Liver (tissue), 9 donors: ENCODE data around the gene GFOD2. TPM values are rescaled to one million over a fixed set of nuclear protein-coding genes. Genes with fewer than 3 reads are reported as not detected.

Experiments used
- DNase-seq: peaks from one replicate; pipeline ENCODE4 v3.0.0-alpha.2; 2017; ENCODE audit warnings: low spot score
- H3K27ac ChIP-seq, 2 donors: one replicate each; pipeline ENCODE4 v1.7.0; 2013; ENCODE audit warnings: inconsistent platforms in 2 of 2, low read length in 2 of 2, control low read depth in 1 of 2, low read depth in 1 of 2, mild to moderate bottlenecking in 1 of 2
- H3K27me3 ChIP-seq, 4 donors: one replicate each; pipeline versions ENCODE4 v1.6.1 to v1.7.0; 2013; ENCODE audit warnings: low read length in 3 of 4, inconsistent platforms in 1 of 4, mild to moderate bottlenecking in 1 of 4, moderate library complexity in 1 of 4; ENCODE audit not compliant: control insufficient read depth in 4 of 4, insufficient read depth in 4 of 4
- H3K36me3 ChIP-seq, 4 donors: one replicate each; pipeline versions ENCODE4 v1.6.1 to v1.7.0; 2013; ENCODE audit warnings: low read length in 3 of 4, mild to moderate bottlenecking in 3 of 4, low read depth in 1 of 4, moderate library complexity in 1 of 4; ENCODE audit not compliant: control insufficient read depth in 4 of 4, insufficient read depth in 3 of 4
- H3K4me1 ChIP-seq, 4 donors: one replicate each; pipeline versions ENCODE4 v1.6.1 to v1.7.0; 2013; ENCODE audit warnings: low read length in 3 of 4, mild to moderate bottlenecking in 3 of 4, moderate library complexity in 1 of 4; ENCODE audit not compliant: control insufficient read depth in 4 of 4, insufficient read depth in 4 of 4
- H3K4me3 ChIP-seq, 3 donors: one replicate each; pipeline versions ENCODE4 v1.6.1 to v1.7.0; 2013; ENCODE audit warnings: low read length in 3 of 3, control low read depth in 1 of 3, low read depth in 1 of 3, mild to moderate bottlenecking in 1 of 3
- H3K9ac ChIP-seq, 2 donors: one replicate each; pipeline ENCODE4 v1.7.0; 2013; ENCODE audit warnings: low read length in 2 of 2, mild to moderate bottlenecking in 2 of 2, moderate library complexity in 2 of 2, control low read depth in 1 of 2, low read depth in 1 of 2
- H3K9me3 ChIP-seq, 4 donors: one replicate each; pipeline versions ENCODE4 v1.6.1 to v1.7.0; 2013; ENCODE audit warnings: low read length in 3 of 4; ENCODE audit not compliant: control insufficient read depth in 4 of 4
- EGR1 ChIP-seq, 2 donors: IDR thresholded peaks; 2 replicates each; pipeline ENCODE4 v1.6.1; 2016 to 2018; ENCODE audit warnings: antibody characterized with exemption in 2 of 2, low read depth in 2 of 2
- FOXA1 ChIP-seq: IDR thresholded peaks from 2 replicates; pipeline ENCODE4 v1.6.1; 2016; ENCODE audit warnings: antibody characterized with exemption
- GABPA ChIP-seq, 2 donors: IDR thresholded peaks in 1 of 2; conservative IDR thresholded peaks in 1 of 2; 2 replicates each; pipeline ENCODE4 v1.6.1; 2016; ENCODE audit warnings: antibody characterized with exemption in 2 of 2, mild to moderate bottlenecking in 1 of 2, moderate library complexity in 1 of 2
- HNF4A ChIP-seq, 2 donors: conservative IDR thresholded peaks; 2 replicates each; pipeline ENCODE4 v1.6.1; 2016; ENCODE audit warnings: antibody characterized with exemption in 2 of 2, mild to moderate bottlenecking in 2 of 2
- HNF4G ChIP-seq: IDR thresholded peaks from 2 replicates; pipeline ENCODE4 v1.6.1; 2016; ENCODE audit warnings: antibody characterized with exemption
- JUND ChIP-seq, 2 donors: IDR thresholded peaks; 2 replicates each; pipeline ENCODE4 v1.6.1; 2016; ENCODE audit warnings: antibody characterized with exemption in 2 of 2
- NR2F2 ChIP-seq: IDR thresholded peaks from 2 replicates; pipeline ENCODE4 v1.6.1; 2016; ENCODE audit warnings: antibody characterized with exemption
- RAD21 ChIP-seq, 2 donors: IDR thresholded peaks; 2 replicates each; pipeline ENCODE4 v1.6.1; 2016; ENCODE audit warnings: antibody characterized with exemption in 2 of 2, mild to moderate bottlenecking in 2 of 2
- RXRA ChIP-seq, 2 donors: IDR thresholded peaks; 2 replicates each; pipeline ENCODE4 v1.6.1; 2017 to 2018; ENCODE audit warnings: antibody characterized with exemption in 2 of 2, mild to moderate bottlenecking in 1 of 2
- SP1 ChIP-seq: IDR thresholded peaks from 2 replicates; pipeline ENCODE4 v1.6.1; 2018; ENCODE audit warnings: antibody characterized with exemption, mild to moderate bottlenecking
- TAF1 ChIP-seq: conservative IDR thresholded peaks from 2 replicates; pipeline ENCODE4 v1.6.1; 2016; ENCODE audit warnings: antibody characterized with exemption, mild to moderate bottlenecking
- YY1 ChIP-seq: IDR thresholded peaks from 2 replicates; pipeline ENCODE4 v1.6.1; 2016; ENCODE audit warnings: antibody characterized with exemption, mild to moderate bottlenecking
- WGBS: extraction: QIAGEN DNeasy Blood & Tissue Kit; methylation state at CpG from one replicate; pipeline ENCODE4 v1.1.7; 2013; 5-methylcytosine and 5-hydroxymethylcytosine counted together
- polyA plus RNA-seq, 2 donors: library from polyadenylated mRNA; stranded (reverse) in 1 of 2; unstranded in 1 of 2; fragments of 200-250 nt in 1 of 2; fragments of >200 nt in 1 of 2; fragmentation: Nextera tagmentation in 1 of 2; extraction: Ambion mirVana in 1 of 2; gene quantifications; one replicate each; pipeline versions ENCODE4 v1.2.1 to v1.2.3, GENCODE V29; 2013 to 2015
- total RNA-seq, 2 donors: library from RNA; depleted of rRNA; stranded (reverse); fragments of >200 nt; gene quantifications; one replicate each; pipeline ENCODE4 v1.2.3, GENCODE V29; 2014
- TF ChIP-seq, protein P1 (sequence below): IDR thresholded peaks from 2 replicates; pipeline ENCODE4 v1.6.1; 2016; ENCODE audit warnings: antibody characterized with exemption, mild to moderate bottlenecking
- TF ChIP-seq, protein P2 (sequence below): IDR thresholded peaks from 2 replicates; pipeline ENCODE4 v1.6.1; 2016; ENCODE audit warnings: antibody characterized with exemption
- TF ChIP-seq, protein P3 (sequence below): fragments of 150-350 bp; IDR thresholded peaks from 2 replicates; pipeline ENCODE4 v1.5.1; 2017; ENCODE audit warnings: improper control_type of control experiment, low read depth, low read length; ENCODE audit not compliant: missing input control
- TF ChIP-seq, protein P4 (sequence below): IDR thresholded peaks from 2 replicates; pipeline ENCODE4 v1.6.1; 2016; ENCODE audit warnings: antibody characterized with exemption
- TF ChIP-seq, protein P5 (sequence below): IDR thresholded peaks from 2 replicates; pipeline ENCODE4 v1.6.1; 2016; ENCODE audit warnings: antibody characterized with exemption
- donor health status: healthy.
- donor health status: healthy.
- donor health status: healthy.
- donor health status: healthy.
- donor health status: healthy.

Gene GFOD2
- total and polyA plus RNA-seq, 4 donors = 12.7 to 48.8 (median 28.9) TPM

DNA sequence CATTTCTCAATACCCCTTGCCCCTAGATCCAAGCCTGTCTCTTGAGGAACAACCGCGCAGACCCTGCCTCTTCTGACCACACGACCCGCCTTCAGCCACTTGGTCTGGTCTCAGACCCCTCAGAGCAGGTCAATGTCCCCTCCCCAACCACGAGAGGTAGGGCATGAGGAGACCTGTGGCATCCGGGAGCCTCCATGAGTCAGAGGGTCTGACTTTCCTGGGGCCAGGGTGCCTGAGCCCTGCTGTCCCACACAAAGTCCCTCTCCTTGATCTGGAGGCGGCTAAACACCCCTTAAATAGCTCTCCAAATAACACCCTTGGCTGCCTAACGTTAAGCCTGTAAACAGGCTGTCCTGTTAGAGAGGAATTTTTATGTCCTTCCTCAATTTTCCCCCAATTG lies 69.1 kb downstream of the GFOD2 start:
- Histone ChIP-seq H3K9me3 (no peaks in the 10 kb centered on the region), H3K4me3 (no peak overlapping the region), H3K27ac (no peak overlapping the region), H3K36me3 (no peaks in the 10 kb centered on the region), H3K4me1 (peaks cover 3 to 20% (median 10%) of the 10 kb centered on the region in 4 donors), H3K9ac (no peak overlapping the region), H3K27me3 (no peaks in the 10 kb centered on the region)
- no peak for DNase-seq
- 68% methylated on average over 8 of the region's 8 CpGs for WGBS
- TF ChIP-seq FOXA1 = no peak
- TF ChIP-seq HNF4A (conservative IDR thresholded peaks at IDR 0.05) = no peak
- no peak for TF ChIP-seq YY1
- TF ChIP-seq, protein P1, sequence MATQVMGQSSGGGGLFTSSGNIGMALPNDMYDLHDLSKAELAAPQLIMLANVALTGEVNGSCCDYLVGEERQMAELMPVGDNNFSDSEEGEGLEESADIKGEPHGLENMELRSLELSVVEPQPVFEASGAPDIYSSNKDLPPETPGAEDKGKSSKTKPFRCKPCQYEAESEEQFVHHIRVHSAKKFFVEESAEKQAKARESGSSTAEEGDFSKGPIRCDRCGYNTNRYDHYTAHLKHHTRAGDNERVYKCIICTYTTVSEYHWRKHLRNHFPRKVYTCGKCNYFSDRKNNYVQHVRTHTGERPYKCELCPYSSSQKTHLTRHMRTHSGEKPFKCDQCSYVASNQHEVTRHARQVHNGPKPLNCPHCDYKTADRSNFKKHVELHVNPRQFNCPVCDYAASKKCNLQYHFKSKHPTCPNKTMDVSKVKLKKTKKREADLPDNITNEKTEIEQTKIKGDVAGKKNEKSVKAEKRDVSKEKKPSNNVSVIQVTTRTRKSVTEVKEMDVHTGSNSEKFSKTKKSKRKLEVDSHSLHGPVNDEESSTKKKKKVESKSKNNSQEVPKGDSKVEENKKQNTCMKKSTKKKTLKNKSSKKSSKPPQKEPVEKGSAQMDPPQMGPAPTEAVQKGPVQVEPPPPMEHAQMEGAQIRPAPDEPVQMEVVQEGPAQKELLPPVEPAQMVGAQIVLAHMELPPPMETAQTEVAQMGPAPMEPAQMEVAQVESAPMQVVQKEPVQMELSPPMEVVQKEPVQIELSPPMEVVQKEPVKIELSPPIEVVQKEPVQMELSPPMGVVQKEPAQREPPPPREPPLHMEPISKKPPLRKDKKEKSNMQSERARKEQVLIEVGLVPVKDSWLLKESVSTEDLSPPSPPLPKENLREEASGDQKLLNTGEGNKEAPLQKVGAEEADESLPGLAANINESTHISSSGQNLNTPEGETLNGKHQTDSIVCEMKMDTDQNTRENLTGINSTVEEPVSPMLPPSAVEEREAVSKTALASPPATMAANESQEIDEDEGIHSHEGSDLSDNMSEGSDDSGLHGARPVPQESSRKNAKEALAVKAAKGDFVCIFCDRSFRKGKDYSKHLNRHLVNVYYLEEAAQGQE = no peak
- TF ChIP-seq RXRA (IDR thresholded peaks at IDR 0.05) = no peak
- no peak for TF ChIP-seq GABPA (IDR thresholded peaks at IDR 0.05 in 1 of 2, conservative IDR thresholded peaks at IDR 0.05 in 1 of 2)
- TF ChIP-seq, protein P2, sequence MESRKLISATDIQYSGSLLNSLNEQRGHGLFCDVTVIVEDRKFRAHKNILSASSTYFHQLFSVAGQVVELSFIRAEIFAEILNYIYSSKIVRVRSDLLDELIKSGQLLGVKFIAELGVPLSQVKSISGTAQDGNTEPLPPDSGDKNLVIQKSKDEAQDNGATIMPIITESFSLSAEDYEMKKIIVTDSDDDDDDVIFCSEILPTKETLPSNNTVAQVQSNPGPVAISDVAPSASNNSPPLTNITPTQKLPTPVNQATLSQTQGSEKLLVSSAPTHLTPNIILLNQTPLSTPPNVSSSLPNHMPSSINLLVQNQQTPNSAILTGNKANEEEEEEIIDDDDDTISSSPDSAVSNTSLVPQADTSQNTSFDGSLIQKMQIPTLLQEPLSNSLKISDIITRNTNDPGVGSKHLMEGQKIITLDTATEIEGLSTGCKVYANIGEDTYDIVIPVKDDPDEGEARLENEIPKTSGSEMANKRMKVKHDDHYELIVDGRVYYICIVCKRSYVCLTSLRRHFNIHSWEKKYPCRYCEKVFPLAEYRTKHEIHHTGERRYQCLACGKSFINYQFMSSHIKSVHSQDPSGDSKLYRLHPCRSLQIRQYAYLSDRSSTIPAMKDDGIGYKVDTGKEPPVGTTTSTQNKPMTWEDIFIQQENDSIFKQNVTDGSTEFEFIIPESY = no peak
- TF ChIP-seq, protein P3, sequence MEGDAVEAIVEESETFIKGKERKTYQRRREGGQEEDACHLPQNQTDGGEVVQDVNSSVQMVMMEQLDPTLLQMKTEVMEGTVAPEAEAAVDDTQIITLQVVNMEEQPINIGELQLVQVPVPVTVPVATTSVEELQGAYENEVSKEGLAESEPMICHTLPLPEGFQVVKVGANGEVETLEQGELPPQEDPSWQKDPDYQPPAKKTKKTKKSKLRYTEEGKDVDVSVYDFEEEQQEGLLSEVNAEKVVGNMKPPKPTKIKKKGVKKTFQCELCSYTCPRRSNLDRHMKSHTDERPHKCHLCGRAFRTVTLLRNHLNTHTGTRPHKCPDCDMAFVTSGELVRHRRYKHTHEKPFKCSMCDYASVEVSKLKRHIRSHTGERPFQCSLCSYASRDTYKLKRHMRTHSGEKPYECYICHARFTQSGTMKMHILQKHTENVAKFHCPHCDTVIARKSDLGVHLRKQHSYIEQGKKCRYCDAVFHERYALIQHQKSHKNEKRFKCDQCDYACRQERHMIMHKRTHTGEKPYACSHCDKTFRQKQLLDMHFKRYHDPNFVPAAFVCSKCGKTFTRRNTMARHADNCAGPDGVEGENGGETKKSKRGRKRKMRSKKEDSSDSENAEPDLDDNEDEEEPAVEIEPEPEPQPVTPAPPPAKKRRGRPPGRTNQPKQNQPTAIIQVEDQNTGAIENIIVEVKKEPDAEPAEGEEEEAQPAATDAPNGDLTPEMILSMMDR = no peak
- TF ChIP-seq JUND (IDR thresholded peaks at IDR 0.05) = no peak
- TF ChIP-seq TAF1 = no peak
- TF ChIP-seq, protein P4, sequence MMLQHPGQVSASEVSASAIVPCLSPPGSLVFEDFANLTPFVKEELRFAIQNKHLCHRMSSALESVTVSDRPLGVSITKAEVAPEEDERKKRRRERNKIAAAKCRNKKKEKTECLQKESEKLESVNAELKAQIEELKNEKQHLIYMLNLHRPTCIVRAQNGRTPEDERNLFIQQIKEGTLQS = no peak
- TF ChIP-seq SP1 = no peak

DNA sequence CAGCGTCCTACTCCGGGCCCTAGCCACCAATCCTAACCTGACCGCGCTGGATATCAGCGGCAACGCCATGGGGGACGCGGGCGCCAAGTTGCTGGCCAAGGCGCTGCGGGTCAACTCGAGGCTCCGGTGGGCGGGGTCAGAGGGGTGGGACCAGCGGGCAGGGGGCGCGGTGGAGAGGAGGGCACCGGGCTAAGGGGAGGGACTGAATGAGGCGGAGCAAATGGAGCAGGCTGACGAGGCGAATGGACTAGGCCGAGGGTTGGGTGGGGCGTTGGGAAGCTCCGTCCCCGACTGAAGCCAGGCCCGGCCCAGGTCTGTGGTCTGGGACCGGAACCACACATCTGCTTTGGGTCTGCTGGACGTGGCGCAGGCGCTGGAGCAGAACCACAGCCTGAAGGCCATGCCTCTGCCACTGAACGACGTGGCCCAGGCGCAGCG lies 69.6 kb downstream of the GFOD2 start:
- H3K27me3 ChIP-seq = no peaks in the 10 kb centered on the region
- H3K27ac ChIP-seq = no peak overlapping the region
- peaks cover 3 to 20% (median 11%) of the 10 kb centered on the region in 4 donors for H3K4me1 ChIP-seq
- H3K9ac ChIP-seq = no peak overlapping the region
- H3K36me3 ChIP-seq = no peaks in the 10 kb centered on the region
- H3K4me3 ChIP-seq = no peak overlapping the region
- H3K9me3 ChIP-seq = no peaks in the 10 kb centered on the region
- WGBS = 26% methylated on average over 34 of the region's 34 CpGs
- DNase-seq = no peak
- TF ChIP-seq, protein P4 = no peak
- no peak for TF ChIP-seq HNF4G
- TF ChIP-seq YY1 = no peak
- no peak for TF ChIP-seq NR2F2
- TF ChIP-seq EGR1 (IDR thresholded peaks at IDR 0.05; ENCODE audit: low read depth in 2 of 2) = no peak
- TF ChIP-seq, protein P5, sequence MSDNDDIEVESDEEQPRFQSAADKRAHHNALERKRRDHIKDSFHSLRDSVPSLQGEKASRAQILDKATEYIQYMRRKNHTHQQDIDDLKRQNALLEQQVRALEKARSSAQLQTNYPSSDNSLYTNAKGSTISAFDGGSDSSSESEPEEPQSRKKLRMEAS = no peak
- TF ChIP-seq, protein P2 = no peak
- TF ChIP-seq JUND (IDR thresholded peaks at IDR 0.05) = no peak
- no peak for TF ChIP-seq GABPA (IDR thresholded peaks at IDR 0.05 in 1 of 2, conservative IDR thresholded peaks at IDR 0.05 in 1 of 2)
- TF ChIP-seq RAD21 (IDR thresholded peaks at IDR 0.05) = no peak
- TF ChIP-seq, protein P1 = no peak
